ENCODE results near the gene OBSCN. TPM values are rescaled to one million over a fixed set of nuclear protein-coding genes. Genes with fewer than 3 reads are reported as not detected.
A peak's percentile ranks its signal among the peaks of the same experiment; 100 is the strongest.

Gene OBSCN
- total and polyA plus RNA-seq, 11 donors: 155 to 524 (median 354) TPM

DNA sequence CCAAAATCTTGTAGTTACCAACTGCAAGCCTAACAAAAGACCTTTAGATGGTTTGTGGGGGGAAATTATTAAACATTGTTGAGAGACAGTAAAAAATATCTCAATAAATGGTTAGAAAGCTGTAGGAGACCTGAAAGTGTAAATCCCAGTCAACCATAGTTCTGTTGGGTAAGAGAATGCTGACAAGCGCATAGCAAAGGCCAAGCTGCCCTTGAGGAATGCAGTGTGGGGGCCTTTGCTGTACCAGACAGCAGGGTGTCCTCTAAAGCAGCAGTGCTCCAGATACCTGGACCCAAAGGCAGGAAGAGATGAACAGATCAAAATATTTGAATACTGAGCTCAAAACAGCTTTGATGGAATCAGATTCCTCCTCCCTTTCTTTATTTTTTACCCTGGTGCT is 54.6 kb downstream of the OBSCN start:
- no peaks in the 10 kb centered on the region for H3K27me3 ChIP-seq
- peaks cover 0 to 15% (median 1%) of the 10 kb centered on the region in 12 donors for H3K4me1 ChIP-seq
- ATAC-seq (peak; percentile 38 to 66 (median 49)), DNase-seq (no peak)
- 62 to 93% (median 79%) methylated on average over 1 of the region's 1 CpG for WGBS, 4 donors
- peaks cover 0 to 96% (median 35%) of the 10 kb centered on the region in 9 donors for H3K36me3 ChIP-seq
- intact Hi-C loops (cut with DNase I): no loop called here
- TF ChIP-seq POLR2A (IDR thresholded peaks at IDR 0.05): no peak
- TF ChIP-seq, protein P1, sequence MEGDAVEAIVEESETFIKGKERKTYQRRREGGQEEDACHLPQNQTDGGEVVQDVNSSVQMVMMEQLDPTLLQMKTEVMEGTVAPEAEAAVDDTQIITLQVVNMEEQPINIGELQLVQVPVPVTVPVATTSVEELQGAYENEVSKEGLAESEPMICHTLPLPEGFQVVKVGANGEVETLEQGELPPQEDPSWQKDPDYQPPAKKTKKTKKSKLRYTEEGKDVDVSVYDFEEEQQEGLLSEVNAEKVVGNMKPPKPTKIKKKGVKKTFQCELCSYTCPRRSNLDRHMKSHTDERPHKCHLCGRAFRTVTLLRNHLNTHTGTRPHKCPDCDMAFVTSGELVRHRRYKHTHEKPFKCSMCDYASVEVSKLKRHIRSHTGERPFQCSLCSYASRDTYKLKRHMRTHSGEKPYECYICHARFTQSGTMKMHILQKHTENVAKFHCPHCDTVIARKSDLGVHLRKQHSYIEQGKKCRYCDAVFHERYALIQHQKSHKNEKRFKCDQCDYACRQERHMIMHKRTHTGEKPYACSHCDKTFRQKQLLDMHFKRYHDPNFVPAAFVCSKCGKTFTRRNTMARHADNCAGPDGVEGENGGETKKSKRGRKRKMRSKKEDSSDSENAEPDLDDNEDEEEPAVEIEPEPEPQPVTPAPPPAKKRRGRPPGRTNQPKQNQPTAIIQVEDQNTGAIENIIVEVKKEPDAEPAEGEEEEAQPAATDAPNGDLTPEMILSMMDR (IDR thresholded peaks at IDR 0.05): no peak
- no peak overlapping the region for H3K4me3 ChIP-seq
- H3K9me3 ChIP-seq: peaks cover 0 to 24% (median 0%) of the 10 kb centered on the region in 12 donors
- peak overlapping the region in 1 of 12 donors; percentile 43 for H3K27ac ChIP-seq

DNA sequence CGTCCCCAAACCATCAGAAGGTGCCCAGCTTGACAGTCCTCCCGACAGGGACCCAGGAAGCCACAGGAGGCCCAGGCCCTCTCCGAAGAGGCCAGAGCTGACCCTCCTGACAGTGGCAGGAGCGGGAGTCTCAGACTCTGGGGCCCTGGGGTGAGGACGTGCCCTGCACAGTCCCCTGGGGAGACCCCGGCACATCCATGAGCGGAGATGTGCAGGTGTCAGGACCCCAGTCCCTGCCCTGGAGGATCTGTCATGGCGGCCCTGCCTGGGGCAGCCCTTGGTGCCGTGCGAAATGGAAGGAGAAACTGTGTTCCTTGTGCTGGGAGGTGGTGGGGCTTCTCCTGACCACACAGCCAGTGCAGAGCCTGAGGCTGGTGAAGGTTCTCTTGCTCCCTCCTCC is 55.8 kb downstream of the OBSCN start:
- H3K27me3 ChIP-seq: no peaks in the 10 kb centered on the region
- H3K27ac ChIP-seq: no peak overlapping the region
- H3K9me3 ChIP-seq: peaks cover 0 to 18% (median 0%) of the 10 kb centered on the region in 12 donors
- DNase-seq (no peak), ATAC-seq (peak in 1 of 4 donors; percentile 18)
- intact Hi-C loops (cut with DNase I): no loop called here
- H3K4me3 ChIP-seq: no peak overlapping the region
- H3K36me3 ChIP-seq: peaks cover 0 to 96% (median 42%) of the 10 kb centered on the region in 9 donors
- no peak for TF ChIP-seq POLR2A (IDR thresholded peaks at IDR 0.05)
- TF ChIP-seq, protein P1 (IDR thresholded peaks at IDR 0.05): no peak
- WGBS, 4 donors: 90 to 95% (median 93%) methylated on average over 9 to 10 of the region's 10 CpGs
- H3K4me1 ChIP-seq: peaks cover 0 to 27% (median 8%) of the 10 kb centered on the region in 12 donors

GRCh38 chr1:228264090-228264829 is 56.4 kb downstream of the OBSCN start:
- H3K4me3 ChIP-seq: no peak overlapping the region
- ATAC-seq (no peak), DNase-seq (no peak)
- H3K27ac ChIP-seq: no peak overlapping the region
- no peaks in the 10 kb centered on the region for H3K27me3 ChIP-seq
- intact Hi-C loops (cut with DNase I): no loop called here
- TF ChIP-seq, protein P1 (IDR thresholded peaks at IDR 0.05): no peak
- no peak for TF ChIP-seq POLR2A (IDR thresholded peaks at IDR 0.05)
- 82 to 94% (median 86%) methylated on average over 24 of the region's 24 CpGs for WGBS, 4 donors
- H3K9me3 ChIP-seq: peaks cover 0 to 13% (median 0%) of the 10 kb centered on the region in 12 donors
- H3K4me1 ChIP-seq: peaks cover 0 to 33% (median 11%) of the 10 kb centered on the region in 12 donors
- H3K36me3 ChIP-seq: peaks cover 0 to 96% (median 37%) of the 10 kb centered on the region in 9 donors

DNA sequence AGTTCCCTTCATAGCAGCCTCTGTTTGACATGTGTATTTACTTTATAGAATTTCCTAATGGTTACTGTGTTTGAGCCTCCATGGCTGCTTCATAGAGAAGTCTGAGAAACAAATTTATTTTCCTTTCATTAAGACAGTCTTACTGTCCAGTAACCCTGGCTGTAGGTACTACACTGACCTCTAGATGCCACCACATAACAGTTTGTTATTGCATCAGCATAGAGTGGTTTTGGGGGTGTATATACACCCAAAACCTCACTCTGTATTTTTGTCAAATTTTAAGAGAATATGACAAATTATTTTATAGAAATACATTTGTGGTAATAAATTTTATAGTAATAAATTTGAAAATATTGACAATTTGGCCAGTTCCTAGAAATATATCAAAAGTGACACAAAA is 57.3 kb downstream of the OBSCN start:
- peaks cover 0 to 91% (median 29%) of the 10 kb centered on the region in 9 donors for H3K36me3 ChIP-seq
- H3K4me3 ChIP-seq: no peak overlapping the region
- no peaks in the 10 kb centered on the region for H3K27me3 ChIP-seq
- no peak for TF ChIP-seq POLR2A (IDR thresholded peaks at IDR 0.05)
- TF ChIP-seq, protein P1 (IDR thresholded peaks at IDR 0.05): peak in 5 of 12 donors; percentile 8 to 16 (median 11)
- intact Hi-C loops (cut with DNase I): no loop called here
- peaks cover 0 to 13% (median 0%) of the 10 kb centered on the region in 12 donors for H3K9me3 ChIP-seq
- DNase-seq (no peak), ATAC-seq (no peak)
- peaks cover 0 to 33% (median 11%) of the 10 kb centered on the region in 12 donors for H3K4me1 ChIP-seq
- H3K27ac ChIP-seq: no peak overlapping the region

Measured in heart left ventricle (tissue), 16 donors.